IgD-negative memory B cell (primary cell): Measurements from ENCODE around the gene ACTR2. TPM values are rescaled to one million over a fixed set of nuclear protein-coding genes. Genes with fewer than 3 reads are reported as not detected.
A peak's percentile ranks its signal among the peaks of the same experiment; 100 is the strongest.

ENCODE experiments used
- H3K27ac Mint-ChIP-seq, 3 donors: one replicate each; pipeline ENCODE4 v1.8.0; 2020 to 2022; ENCODE audit warnings: mild to moderate bottlenecking in 3 of 3, mixed read lengths in 3 of 3, moderate library complexity in 1 of 3
- H3K27me3 Mint-ChIP-seq: one replicate; pipeline ENCODE4 v1.8.0; 2021; ENCODE audit warnings: mixed read lengths
- H3K36me3 Mint-ChIP-seq: one replicate; pipeline ENCODE4 v1.8.0; 2020; ENCODE audit warnings: mild to moderate bottlenecking, mixed read lengths
- H3K4me1 Mint-ChIP-seq, 3 donors: one replicate each; pipeline ENCODE4 v1.8.0; 2020 to 2022; ENCODE audit warnings: mixed read lengths in 3 of 3, mild to moderate bottlenecking in 1 of 3
- H3K4me3 Mint-ChIP-seq, 4 donors: one replicate each; pipeline ENCODE4 v1.8.0; 2020 to 2022; ENCODE audit warnings: mild to moderate bottlenecking in 4 of 4, mixed read lengths in 4 of 4, moderate library complexity in 3 of 4
- H3K9me3 Mint-ChIP-seq, 3 donors: one replicate each; pipeline ENCODE4 v1.8.0; 2020 to 2021; ENCODE audit warnings: mixed read lengths in 3 of 3, mild to moderate bottlenecking in 1 of 3
- polyA plus RNA-seq: library from polyadenylated mRNA; unstranded; fragments of 300-500 nt; fragmentation: Illumina TruSeq; gene quantifications from one replicate; pipeline ENCODE4 v1.2.3, GENCODE V29; 2021

The ACTR2 gene
- polyA plus RNA-seq, 1 donor from 2014 or later, result 296 TPM

DNA sequence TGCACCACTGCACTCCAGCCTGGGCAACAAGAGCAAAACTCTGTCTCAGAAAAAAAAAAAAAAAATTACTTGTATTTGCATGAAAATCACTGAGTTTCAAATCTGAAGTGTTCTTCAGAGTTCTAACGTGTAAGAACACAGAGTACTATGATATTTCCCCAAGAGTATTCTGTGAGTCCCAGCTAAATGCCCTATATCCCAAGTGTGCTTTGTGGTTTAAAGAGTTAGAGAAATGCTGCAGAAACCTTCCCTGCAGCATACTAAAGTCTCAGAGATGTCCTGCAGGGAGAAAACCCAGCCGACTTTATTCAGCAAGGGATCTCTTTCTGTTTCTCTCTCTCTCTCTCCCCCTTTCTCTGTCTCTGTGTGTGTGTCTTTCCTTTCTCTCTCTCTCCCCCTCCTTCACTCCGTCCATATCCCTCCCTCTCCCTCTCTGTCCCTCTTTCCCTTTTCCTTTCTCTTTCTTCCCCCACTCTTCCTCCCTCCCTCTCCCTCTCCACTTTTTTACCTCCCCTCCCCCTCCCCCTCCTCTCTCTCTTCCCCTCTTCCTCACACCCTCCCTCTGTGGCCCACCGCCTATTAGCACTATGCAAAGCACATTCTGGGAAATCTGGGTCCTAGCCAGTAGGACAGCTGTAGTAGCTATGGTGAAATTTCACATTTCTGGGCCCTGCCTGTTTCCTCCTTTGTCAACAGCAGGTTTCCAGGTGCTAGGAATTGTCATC is 54.2 kb downstream of the ACTR2 start:
- Mint-ChIP-seq H3K36me3 (peaks cover 2% of the 10 kb centered on the region), H3K4me3 (no peak overlapping the region), H3K4me1 (peaks cover 4 to 7% (median 6%) of the 10 kb centered on the region in 3 donors), H3K9me3 (no peaks in the 10 kb centered on the region), H3K27ac (no peak overlapping the region), H3K27me3 (peaks cover 7% of the 10 kb centered on the region)

DNA sequence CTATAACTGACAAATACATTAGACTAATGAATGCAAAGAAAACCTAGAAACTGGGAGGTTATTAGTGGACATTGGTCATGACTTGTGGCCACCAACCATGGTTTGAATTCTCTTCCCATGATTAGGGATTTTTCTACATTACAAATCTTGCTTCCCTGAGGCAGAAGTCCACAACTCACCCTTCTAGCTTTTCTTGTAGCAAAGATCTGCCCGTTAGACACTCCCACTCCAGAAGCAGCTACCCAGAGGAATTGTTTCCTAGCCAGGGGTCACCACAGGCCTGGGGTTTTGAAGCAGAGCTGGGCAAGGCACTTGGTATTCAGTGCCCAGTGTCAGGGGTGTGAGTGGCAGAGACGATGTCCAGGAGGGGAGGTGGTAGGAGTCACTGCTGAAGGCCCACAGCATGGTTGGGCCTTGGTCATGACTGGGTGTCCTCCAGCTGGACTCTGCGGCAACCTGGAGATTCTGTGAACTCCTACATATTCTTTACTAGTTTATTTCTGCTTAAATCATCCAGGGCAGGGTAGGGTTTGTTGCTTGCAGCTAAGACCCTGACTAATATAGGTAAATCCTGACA is 54.9 kb downstream of the ACTR2 start:
- Mint-ChIP-seq H3K27me3 (peaks cover 7% of the 10 kb centered on the region), H3K4me3 (no peak overlapping the region), H3K9me3 (no peaks in the 10 kb centered on the region), H3K36me3 (peaks cover 2% of the 10 kb centered on the region), H3K27ac (no peak overlapping the region), H3K4me1 (peaks cover 4 to 6% (median 6%) of the 10 kb centered on the region in 3 donors)

DNA sequence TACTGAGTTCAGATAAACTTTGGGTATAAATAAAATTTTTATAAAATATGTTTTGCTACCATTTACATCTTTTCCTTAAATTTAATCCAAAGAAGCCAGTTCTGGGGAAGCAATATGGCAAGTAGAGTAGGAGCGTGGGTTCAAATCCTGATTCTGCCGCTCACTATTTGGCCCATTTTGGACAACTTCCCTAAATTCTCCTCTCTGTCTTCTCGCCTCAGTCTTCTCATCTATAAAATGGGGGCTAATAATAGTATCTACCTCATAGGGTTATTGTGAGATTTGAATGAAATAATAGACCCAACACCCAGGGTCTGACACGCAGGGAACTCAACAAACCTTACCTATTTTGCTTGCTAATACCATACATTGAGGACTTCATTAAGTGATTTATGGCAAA is 59.7 kb downstream of the ACTR2 start:
- Mint-ChIP-seq H3K9me3 (no peaks in the 10 kb centered on the region), H3K36me3 (peaks cover 4% of the 10 kb centered on the region), H3K4me1 (no peaks in the 10 kb centered on the region), H3K4me3 (no peak overlapping the region), H3K27ac (no peak overlapping the region), H3K27me3 (peaks cover 6% of the 10 kb centered on the region)

DNA sequence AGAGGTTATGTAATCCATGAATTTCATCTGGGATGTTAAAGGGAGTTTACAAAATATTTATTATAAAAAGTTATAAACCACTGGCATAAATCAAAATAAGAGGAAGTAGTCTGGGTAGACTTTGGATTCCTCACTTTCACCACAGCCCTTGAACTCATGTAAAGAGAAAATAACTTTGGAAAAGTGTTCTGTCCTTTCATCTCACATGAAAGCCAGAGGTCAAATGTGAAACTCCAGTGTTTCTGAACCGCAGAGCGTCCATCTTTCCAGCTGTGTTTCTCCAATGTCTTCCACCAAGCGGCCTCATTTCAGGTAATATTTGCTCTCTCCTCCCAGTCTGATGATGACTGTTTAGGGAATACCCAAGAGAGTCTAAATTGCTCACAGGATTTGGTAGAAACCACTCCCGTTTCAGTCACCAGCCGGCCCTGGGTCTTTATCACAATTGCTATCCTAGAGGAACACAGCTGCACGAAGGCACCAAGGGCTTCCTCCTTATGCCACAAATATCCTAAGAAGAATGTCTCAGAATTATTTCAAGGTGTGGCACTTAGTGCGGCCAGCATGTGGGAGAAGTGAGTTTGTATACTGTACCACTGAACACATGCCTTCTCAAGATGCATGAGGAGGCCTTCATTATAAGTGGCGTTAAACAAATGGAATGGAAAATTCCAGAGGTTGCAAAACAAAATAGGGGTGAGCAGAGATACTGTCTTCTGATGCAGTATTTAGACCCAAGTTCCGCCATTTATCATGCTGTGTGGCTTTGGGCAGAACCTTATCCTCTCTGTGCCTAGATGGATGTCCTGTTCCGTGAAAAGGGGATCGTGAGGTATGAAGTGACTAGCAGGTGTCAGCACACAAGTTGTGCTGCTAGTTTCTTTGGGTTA is 63.8 kb downstream of the ACTR2 start:
- no peak overlapping the region for H3K27ac Mint-ChIP-seq
- peaks cover 0 to under 1% (median 0%) of the 10 kb centered on the region in 3 donors for H3K4me1 Mint-ChIP-seq
- peaks cover 0 to 2% (median 0%) of the 10 kb centered on the region in 3 donors for H3K9me3 Mint-ChIP-seq
- no peak overlapping the region for H3K4me3 Mint-ChIP-seq
- peaks cover 12% of the 10 kb centered on the region for H3K27me3 Mint-ChIP-seq
- peaks cover 1% of the 10 kb centered on the region for H3K36me3 Mint-ChIP-seq

DNA sequence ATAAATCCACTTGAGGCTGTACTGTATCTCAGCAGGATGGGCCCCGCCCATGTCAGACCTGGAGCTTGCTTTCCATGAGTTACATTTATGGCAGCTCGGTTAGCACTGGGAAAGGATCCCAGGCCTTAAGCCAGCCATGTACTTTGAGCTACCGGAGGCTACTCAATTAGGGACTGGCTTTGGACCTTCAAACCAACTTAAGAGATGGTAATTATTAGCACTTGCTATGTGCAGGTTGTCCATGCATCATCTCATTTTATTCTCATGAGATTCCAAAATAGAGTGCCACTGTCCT is 64.4 kb downstream of the ACTR2 start:
- Mint-ChIP-seq H3K4me1 (peaks cover 0 to 5% (median 3%) of the 10 kb centered on the region in 3 donors), H3K36me3 (peaks cover 1% of the 10 kb centered on the region), H3K9me3 (peaks cover 0 to 2% (median 0%) of the 10 kb centered on the region in 3 donors), H3K4me3 (no peak overlapping the region), H3K27me3 (peaks cover 17% of the 10 kb centered on the region), H3K27ac (no peak overlapping the region)

DNA sequence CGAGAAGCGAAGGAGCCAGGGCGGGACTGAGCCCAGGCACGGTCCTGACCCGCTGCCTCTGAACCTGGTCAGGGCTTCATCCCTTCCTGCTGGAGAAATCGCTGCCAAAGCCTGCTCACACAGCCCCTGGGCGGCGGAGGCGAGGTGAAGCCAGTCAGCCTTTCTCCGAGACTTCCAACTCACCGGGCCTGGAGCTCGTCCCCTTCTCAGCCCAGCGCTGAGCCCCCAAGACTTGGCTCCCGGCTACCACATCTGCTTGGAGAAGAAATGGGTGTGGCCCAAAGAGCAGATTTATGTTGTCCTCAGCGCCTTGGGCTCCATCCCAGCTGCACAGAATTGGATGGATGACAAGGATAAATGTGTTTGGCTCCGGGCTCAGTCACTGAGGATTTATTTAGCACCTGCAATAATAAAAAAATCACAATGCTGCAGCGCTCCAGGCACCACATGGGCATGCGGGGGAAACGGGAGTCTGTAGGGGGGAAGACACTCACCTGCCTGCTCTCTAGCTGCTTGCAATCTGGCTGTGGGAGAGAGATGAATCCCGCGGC is 64.9 kb downstream of the ACTR2 start:
- Mint-ChIP-seq H3K27ac (no peak overlapping the region), H3K36me3 (peaks cover 1% of the 10 kb centered on the region), H3K9me3 (peaks cover 0 to 2% (median 0%) of the 10 kb centered on the region in 3 donors), H3K27me3 (peaks cover 19% of the 10 kb centered on the region), H3K4me3 (no peak overlapping the region), H3K4me1 (peaks cover 0 to 5% (median 3%) of the 10 kb centered on the region in 3 donors)

DNA sequence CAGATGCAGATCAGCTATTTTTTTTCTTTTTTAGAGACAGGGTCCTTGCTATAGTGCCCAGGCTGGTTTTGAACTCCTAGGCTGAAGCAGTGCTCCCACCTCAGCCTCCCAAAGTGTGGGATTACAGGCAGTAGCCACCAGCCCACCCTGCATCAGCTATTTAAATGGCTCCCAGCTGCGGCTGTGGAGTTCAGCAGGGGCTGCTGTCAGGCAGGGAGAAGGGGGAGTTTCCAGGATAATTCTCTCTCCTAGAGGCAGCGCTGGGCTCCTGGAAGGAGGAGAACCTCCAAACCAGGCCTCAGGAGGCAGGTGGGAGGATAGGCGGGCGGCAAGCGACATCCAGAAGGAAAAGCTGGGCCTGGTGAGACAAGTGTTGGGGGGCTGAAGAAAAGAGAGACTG is 65.7 kb downstream of the ACTR2 start:
- peaks cover 1% of the 10 kb centered on the region for H3K36me3 Mint-ChIP-seq

DNA sequence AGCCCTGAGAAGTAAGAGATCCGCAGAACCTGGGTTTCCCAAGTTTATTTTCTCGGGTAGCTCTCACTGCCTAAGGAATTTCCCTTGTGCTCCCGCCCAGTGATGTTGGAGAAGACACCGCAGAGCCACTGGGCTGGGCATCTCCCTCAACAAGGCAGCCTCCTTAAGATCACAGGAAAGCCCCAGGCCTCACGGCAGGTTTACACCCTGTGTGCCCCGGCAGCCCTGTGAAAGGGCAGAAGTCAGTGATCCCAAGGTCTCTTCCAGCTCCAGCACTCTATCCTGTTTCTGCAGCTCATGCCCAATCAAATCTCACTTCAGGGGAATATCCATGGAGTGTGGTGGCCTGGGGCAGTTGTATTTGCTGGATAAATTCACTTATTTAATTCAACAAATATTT is 66.5 kb downstream of the ACTR2 start:
- Mint-ChIP-seq H3K36me3 (peaks cover under 1% of the 10 kb centered on the region), H3K27me3 (peaks cover 19% of the 10 kb centered on the region), H3K9me3 (peaks cover 0 to 3% (median 0%) of the 10 kb centered on the region in 3 donors), H3K27ac (no peak overlapping the region), H3K4me1 (peaks cover 0 to 5% (median 3%) of the 10 kb centered on the region in 3 donors), H3K4me3 (no peak overlapping the region)

More for the DNA sequence above, 65.7 kb downstream of the ACTR2 start:
- peaks cover 0 to 5% (median 3%) of the 10 kb centered on the region in 3 donors for H3K4me1 Mint-ChIP-seq
- H3K4me3 Mint-ChIP-seq, result no peak overlapping the region
- H3K27me3 Mint-ChIP-seq, result peaks cover 19% of the 10 kb centered on the region
- H3K27ac Mint-ChIP-seq, result no peak overlapping the region
- H3K9me3 Mint-ChIP-seq, result peaks cover 0 to 2% (median 0%) of the 10 kb centered on the region in 3 donors

DNA sequence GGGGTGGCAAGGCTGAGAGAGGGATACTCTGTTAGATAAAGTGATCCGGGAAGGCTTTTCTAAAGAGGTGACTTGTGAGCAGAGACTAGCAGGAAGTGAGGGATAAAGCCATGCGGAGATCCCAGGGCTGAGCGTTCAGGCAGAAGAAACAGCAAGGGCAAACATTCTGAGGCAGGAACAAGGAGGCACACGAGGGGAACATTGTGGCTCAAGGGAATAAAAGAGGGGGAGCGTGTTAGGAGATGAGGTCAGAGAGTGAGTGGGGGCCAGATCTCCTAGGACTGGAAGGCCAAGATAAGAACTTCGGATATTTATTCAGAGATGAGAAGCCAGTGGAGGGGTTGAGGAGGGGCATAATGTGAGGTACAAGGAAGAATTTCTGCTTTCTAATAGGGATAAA is 67.1 kb downstream of the ACTR2 start:
- no peak overlapping the region for H3K27ac Mint-ChIP-seq
- H3K4me3 Mint-ChIP-seq, result no peak overlapping the region
- peaks cover 0 to 3% (median 0%) of the 10 kb centered on the region in 3 donors for H3K9me3 Mint-ChIP-seq
- peaks cover 3% of the 10 kb centered on the region for H3K36me3 Mint-ChIP-seq
- H3K4me1 Mint-ChIP-seq, result peaks cover 0 to 5% (median 3%) of the 10 kb centered on the region in 3 donors
- peaks cover 24% of the 10 kb centered on the region for H3K27me3 Mint-ChIP-seq

DNA sequence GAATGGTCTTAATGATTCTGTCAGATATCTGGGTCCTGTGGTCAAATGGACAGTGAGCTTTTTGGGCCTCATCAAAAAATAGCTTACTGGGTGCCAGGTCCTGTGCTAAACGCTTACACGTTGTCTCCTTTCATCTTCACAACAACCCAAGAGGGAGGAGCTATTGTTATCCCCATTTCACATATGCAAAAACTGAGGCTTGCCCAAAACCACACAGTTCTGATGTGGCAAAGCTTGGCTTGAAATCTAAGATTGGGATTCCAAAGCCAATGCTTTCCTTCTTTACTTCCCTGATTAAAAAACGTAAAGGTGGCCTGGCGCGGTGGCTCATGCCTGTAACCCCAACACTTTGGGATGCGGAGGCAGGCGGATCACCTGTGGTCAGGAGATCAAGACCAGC is 69.3 kb downstream of the ACTR2 start:
- Mint-ChIP-seq H3K27me3 (peaks cover 35% of the 10 kb centered on the region), H3K4me1 (peaks cover 10 to 18% (median 14%) of the 10 kb centered on the region in 3 donors), H3K4me3 (no peak overlapping the region), H3K27ac (no peak overlapping the region), H3K9me3 (peaks cover 0 to 3% (median 0%) of the 10 kb centered on the region in 3 donors), H3K36me3 (peaks cover 3% of the 10 kb centered on the region)

DNA sequence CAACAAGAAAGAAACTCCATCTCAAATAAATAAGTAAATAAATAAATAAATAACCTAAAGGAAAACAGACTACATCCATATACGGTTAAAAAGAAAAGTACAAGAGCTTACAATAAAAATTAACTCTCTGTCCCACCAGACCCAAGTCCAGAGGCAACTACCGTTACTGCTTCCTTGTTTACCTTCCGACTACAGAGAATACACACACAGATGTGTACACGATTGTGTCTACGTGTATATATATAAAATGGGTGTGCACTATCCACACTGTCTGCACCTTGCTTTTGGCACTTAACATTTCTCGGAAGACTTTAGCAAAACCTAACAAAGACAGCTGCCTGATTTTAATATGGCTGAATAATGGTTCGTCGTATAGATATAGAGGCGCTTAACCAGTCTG is 69.9 kb downstream of the ACTR2 start:
- Mint-ChIP-seq H3K9me3 (peaks cover 0 to 3% (median 0%) of the 10 kb centered on the region in 3 donors), H3K4me3 (no peak overlapping the region), H3K4me1 (peaks cover 14 to 22% (median 14%) of the 10 kb centered on the region in 3 donors), H3K27ac (no peak overlapping the region), H3K36me3 (peaks cover 3% of the 10 kb centered on the region), H3K27me3 (peaks cover 40% of the 10 kb centered on the region)

DNA sequence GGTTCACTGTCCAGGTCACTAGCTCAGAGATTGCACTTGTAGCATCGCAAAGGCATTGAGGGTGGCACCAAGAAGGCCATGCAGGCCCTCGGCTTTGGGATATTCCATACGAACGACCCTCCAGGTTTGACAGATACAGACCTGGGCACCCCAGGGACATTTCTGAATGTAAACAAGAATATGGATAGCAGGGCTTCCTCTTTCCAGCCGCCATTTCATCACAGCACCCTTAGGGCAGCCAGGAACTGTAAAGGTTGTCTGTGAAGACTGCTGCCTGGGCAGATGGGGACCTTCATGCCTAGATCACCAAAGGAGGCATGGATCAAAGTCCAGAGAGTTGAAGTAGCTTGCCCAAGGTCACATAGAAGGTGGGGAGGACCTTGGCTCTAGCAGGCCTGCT is 70.5 kb downstream of the ACTR2 start:
- peaks cover 46% of the 10 kb centered on the region for H3K27me3 Mint-ChIP-seq
- peaks cover 3% of the 10 kb centered on the region for H3K36me3 Mint-ChIP-seq
- peaks cover 0 to 3% (median 0%) of the 10 kb centered on the region in 3 donors for H3K9me3 Mint-ChIP-seq
- H3K4me3 Mint-ChIP-seq, result no peak overlapping the region
- peaks cover 14 to 22% (median 14%) of the 10 kb centered on the region in 3 donors for H3K4me1 Mint-ChIP-seq
- H3K27ac Mint-ChIP-seq, result no peak overlapping the region

DNA sequence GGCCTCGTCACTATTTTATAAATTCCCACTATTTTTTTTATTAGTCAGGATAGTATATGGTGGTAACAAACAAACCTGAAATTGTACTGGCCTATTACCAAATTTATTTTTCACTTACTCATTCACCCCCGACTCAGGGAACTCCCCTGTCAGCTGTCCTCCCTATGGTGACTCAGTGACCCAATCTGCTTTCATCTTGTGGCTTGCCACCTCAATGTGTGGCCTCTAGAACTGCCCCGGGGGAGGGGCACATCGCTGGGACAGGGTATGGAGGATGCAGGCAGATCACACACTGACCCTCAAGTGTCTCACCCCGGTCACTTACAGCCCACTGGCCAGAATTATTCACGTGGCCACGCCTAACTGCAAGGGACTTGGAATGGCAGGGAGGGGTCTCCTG is 71.6 kb downstream of the ACTR2 start:
- peaks cover 3% of the 10 kb centered on the region for H3K36me3 Mint-ChIP-seq
- H3K4me1 Mint-ChIP-seq, result peaks cover 14 to 22% (median 14%) of the 10 kb centered on the region in 3 donors
- H3K4me3 Mint-ChIP-seq, result no peak overlapping the region
- no peak overlapping the region for H3K27ac Mint-ChIP-seq
- H3K9me3 Mint-ChIP-seq, result peaks cover 0 to 3% (median 0%) of the 10 kb centered on the region in 3 donors
- H3K27me3 Mint-ChIP-seq, result peaks cover 52% of the 10 kb centered on the region

DNA sequence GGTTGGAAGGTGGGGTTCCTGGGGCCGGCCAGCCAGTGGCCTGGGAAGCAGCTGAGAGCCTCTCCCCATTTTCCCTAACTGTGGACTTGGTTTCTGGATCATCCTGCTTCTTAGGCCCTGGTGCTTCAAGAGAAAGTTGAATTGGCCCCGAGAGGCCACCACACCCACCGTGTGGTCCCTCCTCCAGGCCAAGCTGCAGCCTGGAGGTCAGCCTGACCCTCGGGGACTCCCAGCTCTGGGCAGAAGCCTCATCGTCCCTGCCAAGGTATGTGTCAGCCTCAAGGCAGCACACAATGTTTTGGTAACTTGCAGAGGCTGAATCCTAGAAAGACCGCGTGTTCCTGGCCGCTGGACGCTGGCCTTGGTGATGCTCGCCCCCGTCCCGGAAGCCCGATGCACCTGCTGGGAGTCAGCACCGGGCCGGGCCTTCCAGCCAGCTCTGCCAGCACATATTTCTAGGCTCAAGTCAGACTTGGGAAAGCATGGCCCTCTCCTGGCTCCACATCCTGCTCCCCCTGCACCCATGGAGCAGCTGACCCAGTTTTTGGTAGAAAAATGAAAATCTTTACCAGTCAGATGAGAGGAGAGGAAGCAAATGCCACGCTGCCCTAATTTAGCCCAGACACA is 72.6 kb downstream of the ACTR2 start:
- Mint-ChIP-seq H3K27ac (no peak overlapping the region), H3K36me3 (peaks cover 3% of the 10 kb centered on the region), H3K4me1 (peaks cover 14 to 22% (median 14%) of the 10 kb centered on the region in 3 donors), H3K27me3 (peaks cover 46% of the 10 kb centered on the region), H3K4me3 (peak overlapping the region in 1 of 4 donors; percentile 1), H3K9me3 (peaks cover 0 to 3% (median 0%) of the 10 kb centered on the region in 3 donors)
